GM18499 (cell line): ENCODE data around the gene TRAPPC4.

ENCODE experiments used
- ATAC-seq: cut with Tn5 transposase; IDR thresholded peaks from one replicate; pipeline ENCODE4 v1.9.1; 2021; ENCODE audit warnings: moderate number of reproducible peaks; ENCODE audit not compliant: insufficient read depth, unreplicated experiment

Gene TRAPPC4

DNA sequence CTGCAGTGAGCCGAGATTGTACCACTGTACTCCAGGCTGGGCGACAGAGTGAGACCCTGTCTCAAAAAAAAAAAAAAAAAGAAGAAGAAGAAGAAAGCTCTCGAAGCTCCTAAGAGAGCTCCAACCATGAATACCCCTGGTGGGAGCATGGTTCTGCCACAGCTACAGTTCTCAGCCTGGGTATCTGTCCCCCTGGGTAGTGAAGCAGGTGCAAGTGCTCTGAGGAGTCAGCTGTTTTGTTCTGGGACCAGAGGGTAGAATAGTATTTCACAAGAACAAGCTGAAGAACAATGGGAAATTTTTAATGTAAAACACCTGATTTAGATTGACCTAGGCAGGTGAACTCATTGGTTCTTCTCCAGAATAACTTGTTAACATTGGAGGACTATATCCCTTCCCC is 42.7 kb downstream of the TRAPPC4 start:
- ATAC-seq = no peak

DNA sequence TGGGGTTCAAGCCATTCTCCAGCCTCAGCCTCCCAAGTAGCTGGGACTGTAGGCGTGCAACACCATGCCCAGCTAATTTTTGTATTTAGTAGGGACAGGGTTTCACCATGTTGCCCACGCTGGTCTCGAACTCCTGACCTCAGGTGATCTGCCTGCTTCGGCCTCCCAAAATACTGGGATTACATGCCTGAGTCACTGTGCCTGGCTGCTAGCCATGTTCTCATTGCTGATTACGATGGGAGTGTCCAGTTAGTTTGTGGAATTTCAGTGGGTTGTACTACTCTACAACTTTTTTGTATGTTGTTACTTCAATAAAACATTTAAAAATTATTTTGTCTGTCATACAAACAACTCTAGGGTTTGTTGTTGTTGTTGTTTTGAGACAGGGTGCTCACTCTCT is 44.2 kb downstream of the TRAPPC4 start:
- ATAC-seq = no peak

DNA sequence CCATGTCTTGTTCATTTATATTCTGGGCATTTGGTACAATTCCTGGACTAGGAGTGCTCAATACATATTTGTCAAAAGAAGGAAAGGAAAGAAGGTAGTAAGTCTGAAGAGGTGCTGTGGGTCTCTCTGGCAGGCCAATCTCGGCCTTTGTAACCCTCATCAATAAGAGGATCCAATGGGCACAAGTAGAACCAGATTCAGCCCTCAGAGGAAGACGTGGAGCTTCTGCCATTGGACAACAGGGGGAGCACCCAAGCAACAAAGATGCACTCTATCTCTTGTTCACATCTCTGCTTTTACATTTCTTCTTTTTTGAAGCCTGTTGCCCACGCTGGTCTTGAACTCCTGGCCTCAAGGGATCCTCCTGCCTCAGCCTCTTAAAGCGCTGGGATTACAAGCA is 46.8 kb downstream of the TRAPPC4 start:
- no peak for ATAC-seq

DNA sequence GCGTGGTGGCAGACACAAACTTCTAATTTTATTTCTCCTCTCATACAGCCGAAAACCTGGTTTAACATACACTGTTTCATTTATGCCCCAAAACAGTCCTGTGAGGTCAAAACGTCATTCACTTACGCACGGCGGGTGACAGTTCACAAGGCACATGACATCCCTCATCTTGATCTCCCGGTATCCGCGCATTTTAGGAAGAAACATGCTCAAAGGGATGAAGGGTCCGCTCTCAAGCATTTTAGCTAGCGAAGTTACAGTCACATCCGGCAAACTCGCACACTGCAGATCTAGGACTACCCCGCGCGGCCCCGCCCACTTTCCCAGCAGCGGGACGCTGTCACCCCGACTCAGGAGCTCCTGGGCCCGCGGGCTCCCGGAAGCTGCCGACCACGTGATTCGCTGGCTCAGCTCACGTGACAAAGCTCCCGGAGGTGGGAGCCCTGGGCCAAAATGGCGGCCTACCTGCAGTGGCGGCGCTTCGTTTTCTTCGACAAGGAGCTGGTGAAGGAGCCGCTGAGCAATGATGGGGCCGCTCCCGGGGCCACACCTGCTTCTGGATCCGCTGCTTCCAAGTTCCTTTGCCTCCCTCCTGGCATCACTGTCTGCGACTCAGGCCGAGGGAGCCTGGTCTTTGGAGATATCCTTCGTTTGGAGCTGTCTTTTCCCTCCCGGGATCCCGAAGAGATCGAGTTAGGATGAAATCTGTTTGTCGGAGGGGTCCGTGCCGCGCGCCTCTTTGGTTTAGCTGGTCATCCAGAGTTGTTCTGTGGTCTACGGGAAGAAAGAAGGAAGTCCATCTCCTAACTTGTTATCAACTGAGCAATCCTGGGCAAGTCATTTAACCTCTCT is 49.0 kb downstream of the TRAPPC4 start, which contains the start of gene VPS11:
Gene VPS11 (plus strand): TSS at position 448 of the 852 bp plus-strand sequence. CDS start 6 bp downstream, at position 454.
- ATAC-seq = peak; percentile 75
